Hepatocyte (in vitro differentiated cells): ENCODE data around the gene CNOT6.

ENCODE experiments used
- CTCF ChIP-seq: fragments of 200-600 bp; sonication (generic); IDR thresholded peaks from 2 replicates; pipeline ENCODE4 v1.5.1; 2016; ENCODE audit warnings: antibody characterized with exemption, mild to moderate bottlenecking; ENCODE audit not compliant: poor library complexity
- EZH2 ChIP-seq: fragments of 200-600 bp; sonication (generic); IDR thresholded peaks from 2 replicates; pipeline ENCODE4 v1.6.1; 2016; ENCODE audit warnings: antibody characterized with exemption, mild to moderate bottlenecking, borderline replicate concordance

GRCh38 chr5:180586870-180587269, 92.7 kb downstream of the CNOT6 start:
- TF ChIP-seq CTCF (no peak), EZH2 (no peak)
